DND-41 (cell line): ENCODE results near the gene PSMA6.

Experiments used
- CTCF ChIP-seq: IDR thresholded peaks from 2 replicates; pipeline ENCODE4 v1.5.1; 2012; ENCODE audit warnings: borderline replicate concordance, low read length, moderate library complexity, mild to moderate bottlenecking; ENCODE audit not compliant: poor library complexity, severe bottlenecking; ENCODE audit errors: extremely low read depth
- EZH2 ChIP-seq: IDR thresholded peaks from 3 replicates; pipeline ENCODE4 v1.6.1; 2012; ENCODE audit warnings: borderline replicate concordance, low read depth, mild to moderate bottlenecking, moderate library complexity, low read length, inconsistent platforms; ENCODE audit not compliant: severe bottlenecking

GRCh38 chr14:35331605-35332516 is 39.7 kb downstream of the PSMA6 start:
- TF ChIP-seq CTCF (no peak), EZH2 (no peak)
